GM21390 (cell line): ENCODE measurements around the gene SLC38A2.
A peak's percentile ranks its signal among the peaks of the same experiment; 100 is the strongest.
"Not testable (repeated sequence)": the region's sequence is repeated elsewhere in the genome, so short reads cannot be mapped to it uniquely, and the experiment has no call there.

Experiments
- ATAC-seq: cut with Tn5 transposase; IDR thresholded peaks from one replicate; pipeline ENCODE4 v1.9.1; 2021; ENCODE audit not compliant: unreplicated experiment

SLC38A2 gene

DNA sequence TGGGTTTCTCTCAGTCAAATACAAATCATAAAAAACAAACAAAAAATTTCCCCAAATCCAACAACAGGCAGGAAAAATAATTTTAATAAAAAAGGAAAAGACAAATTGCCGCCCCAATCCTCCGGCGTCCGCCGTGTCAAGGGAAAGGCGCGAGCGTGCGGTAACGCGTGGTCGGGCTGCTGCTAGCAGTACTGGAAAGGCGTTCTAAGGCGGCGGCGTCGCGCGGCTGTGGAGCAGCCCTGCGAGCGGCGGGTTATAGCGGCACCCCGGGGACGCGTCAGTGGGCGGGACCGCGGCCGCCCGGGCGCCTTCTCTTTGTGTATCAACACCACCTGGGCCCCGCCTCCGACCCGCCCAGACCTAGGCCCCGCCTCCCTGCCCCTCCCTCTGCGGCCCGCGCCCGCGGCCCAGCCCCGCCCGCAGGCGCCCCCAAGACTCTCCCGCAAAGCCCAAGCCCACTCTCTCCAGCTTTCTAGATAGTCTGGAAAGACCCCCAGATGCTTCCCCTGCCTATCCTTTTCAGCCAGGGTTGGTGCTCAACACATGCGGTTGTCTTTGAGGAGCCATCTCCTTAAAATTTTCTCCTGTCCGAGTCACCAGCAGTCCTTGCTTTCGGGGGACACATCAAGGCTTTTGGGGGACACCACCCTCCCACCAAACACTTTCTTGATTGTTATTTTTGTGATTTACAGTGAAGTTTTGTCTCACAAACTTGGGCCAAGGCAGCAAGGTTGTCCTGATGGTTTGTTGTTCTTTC lies at the start of gene SLC38A2:
SLC38A2 (minus strand) TSS at position 230 of the 757 bp plus-strand sequence. CDS start 1,480 bp downstream, outside the sequence.
- ATAC-seq, result peak; percentile 85

DNA sequence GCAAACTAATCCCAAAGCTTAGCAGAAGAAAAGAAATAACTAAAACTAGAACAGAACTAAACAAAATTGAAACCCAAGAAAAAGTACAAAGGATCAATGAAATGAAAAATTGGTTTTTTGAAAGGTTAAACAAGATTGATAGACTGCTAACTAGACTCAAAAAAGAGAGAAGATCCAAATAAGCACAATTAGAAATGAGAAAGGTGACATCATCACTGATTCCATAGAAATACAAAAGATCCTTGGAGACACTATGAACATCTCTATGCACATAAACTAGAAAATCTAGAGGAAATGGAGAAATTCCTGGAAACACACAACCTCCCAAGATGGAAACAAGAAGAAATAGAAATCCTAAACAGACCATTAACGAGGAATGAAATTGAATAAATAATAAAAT lies 47.1 kb upstream of the SLC38A2 start:
- no peak for ATAC-seq

DNA sequence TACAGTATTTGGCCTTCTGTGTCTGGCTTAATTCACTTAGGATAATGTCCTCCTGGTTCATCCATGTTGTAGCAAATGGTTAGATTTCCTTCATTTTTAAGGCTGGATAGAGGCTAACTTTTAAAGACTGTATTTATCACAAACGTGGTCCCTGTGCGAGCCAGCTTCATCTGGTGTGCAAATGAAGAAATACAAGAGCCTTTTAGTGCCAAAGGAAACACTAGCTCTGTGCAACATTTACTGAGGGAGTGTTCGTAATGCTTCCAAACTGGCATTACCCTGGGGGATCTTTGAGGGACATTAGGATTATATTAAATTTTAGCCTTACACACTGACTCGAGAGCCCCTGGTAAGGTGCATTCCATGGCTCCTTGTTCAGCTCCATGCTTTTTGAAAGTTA lies 43.0 kb upstream of the SLC38A2 start:
- ATAC-seq, result no peak

DNA sequence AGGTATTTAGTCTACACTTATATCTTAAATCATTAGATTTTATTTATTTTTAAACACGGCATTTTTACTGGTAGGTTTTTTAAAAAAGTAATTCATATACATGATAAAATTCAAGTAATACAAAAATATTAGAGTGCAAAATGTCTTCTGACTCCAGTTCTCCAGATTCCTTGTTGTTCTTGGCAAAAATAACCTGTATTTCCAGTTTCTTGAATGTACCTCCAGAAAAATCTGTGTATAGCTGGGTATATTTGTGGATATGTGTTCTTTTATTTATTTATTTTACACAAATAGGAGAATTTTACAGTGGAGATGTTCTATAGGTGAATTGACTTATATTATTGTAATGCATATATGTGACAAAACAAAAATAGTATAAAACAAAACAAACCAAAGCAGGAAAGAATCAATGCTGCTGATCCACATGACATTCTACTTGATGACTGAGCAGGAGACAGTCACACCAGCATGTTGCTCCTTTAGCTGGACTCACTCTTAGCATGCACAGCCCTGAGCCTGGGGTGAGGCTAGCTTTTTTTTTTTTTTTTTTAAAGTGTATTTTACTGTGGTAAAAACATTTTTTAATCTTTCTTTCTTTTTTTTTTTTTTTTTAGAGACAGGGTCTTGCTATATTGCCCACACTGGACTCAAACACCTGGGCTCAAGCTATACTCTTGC lies 42.2 kb upstream of the SLC38A2 start:
- no peak for ATAC-seq

DNA sequence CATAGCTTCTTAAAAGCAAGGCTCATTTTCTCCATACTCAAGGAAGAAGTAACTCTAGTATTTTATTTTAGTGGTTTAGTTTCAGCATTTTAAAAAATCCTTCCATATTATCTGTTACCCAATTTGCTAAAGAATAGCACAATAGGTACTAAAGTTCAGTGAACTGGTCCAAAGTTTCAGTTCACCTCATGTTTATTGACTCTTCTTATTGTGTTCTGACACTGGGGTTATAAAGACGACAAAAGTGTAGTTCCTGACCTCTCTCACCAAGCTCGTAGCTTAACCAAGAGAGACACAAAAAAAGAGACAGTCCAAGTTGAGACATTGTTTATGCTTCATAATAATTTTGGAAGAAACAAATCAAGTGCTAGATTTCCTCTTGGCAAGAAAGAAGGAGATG lies 40.8 kb upstream of the SLC38A2 start:
- no peak for ATAC-seq

GRCh38 chr12:46412857-46413256 lies 40.3 kb upstream of the SLC38A2 start:
- ATAC-seq, result no peak

GRCh38 chr12:46410495-46410894 lies 37.9 kb upstream of the SLC38A2 start:
- no peak for ATAC-seq

- no peak for ATAC-seq
These were observed 37.4 kb upstream of the SLC38A2 start for GRCh38 chr12:46409974-46410373.

DNA sequence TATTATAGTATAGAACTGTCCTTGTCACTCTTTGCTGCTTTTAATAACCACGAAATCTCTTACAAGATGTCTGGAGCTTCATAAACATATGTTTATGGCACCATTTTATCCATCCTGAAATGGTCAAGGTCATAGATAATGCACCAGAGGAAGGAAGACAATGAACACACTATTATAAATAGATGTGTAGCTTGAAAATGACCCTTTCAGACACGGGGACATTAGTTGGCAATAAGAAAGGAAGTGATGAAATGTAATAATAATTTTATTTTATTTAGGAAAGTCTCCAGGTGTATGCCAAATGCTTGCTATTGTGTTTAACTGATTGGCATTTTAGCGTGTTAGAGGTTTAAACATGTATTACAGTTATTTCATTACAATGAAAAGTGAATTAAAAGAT lies 36.8 kb upstream of the SLC38A2 start:
- ATAC-seq, result no peak

DNA sequence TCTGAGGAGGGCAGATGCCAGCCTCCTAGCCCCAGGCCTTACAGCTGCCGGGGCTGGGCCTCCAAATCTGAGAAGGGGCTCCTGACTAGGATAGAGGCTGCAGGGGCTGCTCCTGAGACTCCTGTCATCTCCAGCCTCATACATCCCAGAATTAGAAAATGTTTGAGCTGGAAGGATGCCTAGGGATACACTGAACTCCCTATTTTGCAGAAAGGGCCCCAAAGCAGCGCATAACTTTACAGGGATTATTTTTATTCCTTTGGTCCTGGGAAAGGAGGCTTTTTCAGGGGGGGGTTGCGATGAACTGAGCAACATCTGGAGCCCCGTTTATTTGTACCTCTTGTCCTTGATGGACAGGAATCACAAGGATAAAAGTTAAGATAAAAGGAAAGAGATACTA lies 35.9 kb upstream of the SLC38A2 start:
- no peak for ATAC-seq

- no peak for ATAC-seq
These were observed 34.8 kb upstream of the SLC38A2 start for GRCh38 chr12:46407361-46407760.

- ATAC-seq, result no peak
These were observed 33.9 kb upstream of the SLC38A2 start for GRCh38 chr12:46406352-46407027.

DNA sequence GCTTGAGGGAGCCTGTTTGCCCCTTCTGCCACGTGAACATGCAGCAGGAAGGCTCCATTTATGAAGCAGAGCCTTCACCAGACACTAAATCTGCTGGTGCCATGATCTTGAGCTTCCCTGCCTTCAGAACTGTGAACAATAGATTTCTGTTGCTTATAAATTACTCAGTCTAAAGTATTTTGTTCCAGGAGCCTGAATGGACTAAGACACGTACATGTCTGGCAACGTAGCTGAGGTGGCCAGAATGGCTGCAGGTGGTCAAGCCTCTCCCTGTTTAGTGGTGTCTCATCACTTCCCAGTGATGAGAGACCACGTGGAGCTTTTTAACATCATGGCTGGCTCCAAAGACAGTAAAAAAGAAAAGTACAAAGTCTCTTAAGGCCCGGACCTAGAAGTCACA lies 32.2 kb upstream of the SLC38A2 start:
- ATAC-seq, result no peak

DNA sequence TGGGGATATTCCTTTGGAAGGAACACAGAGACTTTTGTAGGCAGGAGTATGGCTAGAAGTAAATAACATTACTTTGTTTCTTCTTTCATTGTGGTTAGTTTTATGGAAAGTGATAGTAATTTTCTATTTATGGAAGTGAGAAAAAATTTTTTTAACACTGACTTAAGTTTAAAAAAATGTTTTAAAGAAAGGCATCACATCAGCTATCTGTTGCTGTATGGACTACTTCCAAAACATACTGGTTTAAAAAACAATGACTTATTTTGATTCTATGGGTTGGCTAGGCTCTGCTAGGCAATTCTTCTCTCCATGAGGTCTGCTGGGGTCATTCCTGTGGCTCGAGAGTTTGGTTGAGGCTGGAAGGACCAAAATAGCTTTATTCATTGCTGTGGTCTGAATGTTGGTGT lies 31.7 kb upstream of the SLC38A2 start:
- ATAC-seq, result peak; percentile 54

DNA sequence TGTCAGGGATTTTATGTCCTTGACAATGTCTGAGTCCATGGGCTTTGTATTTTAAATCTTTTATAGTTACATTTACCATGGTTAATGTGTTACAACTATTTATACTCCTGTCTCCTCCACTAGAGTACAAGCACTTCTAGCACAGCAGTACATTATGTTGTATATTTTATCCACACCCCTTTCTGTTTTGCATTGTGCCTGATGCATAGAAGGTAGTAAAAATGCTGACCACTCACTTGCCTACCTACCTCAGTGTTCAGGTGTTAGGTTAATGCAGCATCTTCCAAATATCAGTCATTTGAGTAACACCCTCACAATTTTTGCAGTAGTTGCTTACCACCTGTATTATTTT lies 31.1 kb upstream of the SLC38A2 start:
- ATAC-seq, result no peak

DNA sequence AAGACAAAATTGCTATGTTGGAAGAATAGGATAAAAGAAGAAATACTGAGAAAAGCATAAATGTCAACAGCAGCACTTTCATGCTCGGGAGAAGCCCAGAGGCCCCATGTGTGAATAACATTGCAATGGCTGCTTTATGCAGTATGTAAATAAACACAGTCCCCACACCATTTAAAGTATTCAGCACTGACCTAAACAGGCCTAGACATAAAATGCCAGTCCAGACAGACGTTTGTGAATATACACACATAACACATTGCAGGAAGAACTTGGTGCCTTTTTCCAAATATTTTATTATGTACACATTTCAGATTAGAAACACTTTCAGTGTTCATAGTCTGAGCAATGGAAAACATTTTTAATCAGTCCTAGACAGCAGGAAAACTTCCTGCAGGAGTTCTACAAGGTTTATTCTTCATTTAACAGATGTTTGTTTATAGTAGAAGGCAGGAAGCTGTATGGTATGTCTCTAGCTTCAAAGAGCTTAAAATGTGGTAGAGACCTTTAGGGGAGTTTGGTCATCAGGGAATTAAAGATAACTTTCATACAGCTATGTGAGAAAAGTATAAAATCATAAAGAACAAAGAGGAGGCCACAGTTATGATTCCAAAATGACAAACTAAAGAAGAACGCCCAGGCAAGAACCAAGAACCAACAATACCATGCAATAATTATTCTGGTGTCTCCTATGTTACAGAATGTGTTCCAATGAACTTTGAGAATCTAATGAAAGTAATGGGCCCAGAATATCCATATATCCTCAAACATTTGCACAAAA lies 30.6 kb upstream of the SLC38A2 start:
- ATAC-seq, result no peak

GRCh38 chr12:46402451-46402850 lies 29.9 kb upstream of the SLC38A2 start:
- ATAC-seq, result no peak

DNA sequence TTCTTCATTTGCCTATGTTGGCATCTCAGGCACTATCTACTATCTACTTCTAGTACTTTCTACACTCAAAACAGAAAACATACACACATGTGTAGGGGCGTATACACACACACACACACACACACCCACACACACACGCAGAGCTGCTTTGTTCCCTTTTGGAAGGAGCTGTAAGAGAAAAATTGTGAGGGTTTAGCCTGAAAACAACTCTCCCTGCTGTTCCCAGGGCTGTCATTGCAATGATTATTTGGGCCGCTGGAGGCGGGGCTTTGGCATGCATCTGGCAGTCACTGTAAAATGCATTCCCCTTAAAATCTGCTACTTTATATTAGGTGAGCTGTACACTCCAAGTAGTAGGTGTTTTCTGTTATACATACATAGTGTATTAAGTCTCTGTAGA lies 29.1 kb upstream of the SLC38A2 start:
- no peak for ATAC-seq

GRCh38 chr12:46400406-46400805 lies 27.8 kb upstream of the SLC38A2 start:
- ATAC-seq, result no peak

DNA sequence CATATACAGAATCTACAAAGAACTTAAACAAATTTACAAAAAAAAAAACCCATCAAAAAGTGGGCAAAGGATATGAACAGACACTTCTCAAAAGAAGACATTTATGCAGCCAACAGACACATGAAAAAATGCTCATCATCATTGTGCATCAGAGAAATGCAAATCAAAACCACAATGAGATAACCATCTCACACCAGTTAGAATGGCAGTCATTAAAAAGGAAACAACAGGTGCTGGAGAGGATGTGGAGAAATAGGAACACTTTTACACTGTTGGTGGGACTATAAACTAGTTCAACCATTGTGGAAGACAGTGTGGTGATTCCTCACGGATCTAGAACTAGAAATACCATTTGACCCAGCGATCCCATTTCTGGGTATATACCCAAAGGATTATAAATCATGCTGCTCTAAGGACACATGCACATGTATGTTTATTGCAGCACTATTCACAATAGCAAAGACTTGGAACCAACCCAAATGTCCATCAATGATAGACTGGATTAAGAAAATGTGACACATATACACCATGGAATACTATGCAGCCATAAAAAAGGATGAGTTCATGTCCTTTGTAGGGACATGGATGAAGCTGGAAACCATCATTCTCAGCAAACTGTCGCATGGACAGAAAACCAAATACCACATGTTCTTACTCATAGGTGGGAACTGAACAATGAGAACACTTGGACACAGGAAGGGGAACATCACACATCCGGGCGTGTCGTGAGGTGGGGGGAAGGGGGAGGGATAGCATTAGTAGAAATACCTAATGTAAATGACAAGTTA lies 27.1 kb upstream of the SLC38A2 start:
- not testable (repeated sequence) for ATAC-seq

DNA sequence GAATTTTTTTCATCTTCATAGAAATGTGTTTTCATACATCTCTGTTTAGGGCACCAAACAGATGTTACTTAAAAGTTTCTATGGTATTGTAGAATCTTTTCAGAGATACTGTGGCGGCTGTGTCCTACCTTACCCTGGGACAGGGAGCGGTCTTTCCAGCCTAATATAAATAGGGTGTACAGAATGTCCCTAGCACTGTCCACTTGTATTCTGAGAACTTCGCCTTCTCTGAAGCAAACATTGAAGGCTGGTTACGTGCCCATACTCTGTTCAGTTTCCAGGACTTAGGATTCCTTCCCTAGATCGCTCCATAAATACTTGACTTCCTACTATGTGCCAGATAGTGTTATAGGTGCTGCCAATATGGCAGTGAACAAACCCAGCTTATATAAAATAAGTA lies 24.3 kb upstream of the SLC38A2 start:
- ATAC-seq, result no peak
